HFF-Myc (cell line): ENCODE data around the gene CYP27A1.

Experiments
- DNase-seq: peaks from one replicate; pipeline ENCODE4 v3.0.0-alpha.2; 2011; ENCODE audit warnings: low read depth; ENCODE audit errors: extremely low read depth
- H3K4me3 ChIP-seq: replicated peaks from 2 replicates; pipeline ENCODE4 v1.5.1; 2011; ENCODE audit warnings: low read depth, mild to moderate bottlenecking, control low read depth, low read length
- CTCF ChIP-seq: IDR thresholded peaks from 2 replicates; pipeline ENCODE4 v1.5.1; 2012; ENCODE audit warnings: mild to moderate bottlenecking, low read depth, low read length, control low read depth; ENCODE audit errors: missing control alignments

CYP27A1 gene

DNA sequence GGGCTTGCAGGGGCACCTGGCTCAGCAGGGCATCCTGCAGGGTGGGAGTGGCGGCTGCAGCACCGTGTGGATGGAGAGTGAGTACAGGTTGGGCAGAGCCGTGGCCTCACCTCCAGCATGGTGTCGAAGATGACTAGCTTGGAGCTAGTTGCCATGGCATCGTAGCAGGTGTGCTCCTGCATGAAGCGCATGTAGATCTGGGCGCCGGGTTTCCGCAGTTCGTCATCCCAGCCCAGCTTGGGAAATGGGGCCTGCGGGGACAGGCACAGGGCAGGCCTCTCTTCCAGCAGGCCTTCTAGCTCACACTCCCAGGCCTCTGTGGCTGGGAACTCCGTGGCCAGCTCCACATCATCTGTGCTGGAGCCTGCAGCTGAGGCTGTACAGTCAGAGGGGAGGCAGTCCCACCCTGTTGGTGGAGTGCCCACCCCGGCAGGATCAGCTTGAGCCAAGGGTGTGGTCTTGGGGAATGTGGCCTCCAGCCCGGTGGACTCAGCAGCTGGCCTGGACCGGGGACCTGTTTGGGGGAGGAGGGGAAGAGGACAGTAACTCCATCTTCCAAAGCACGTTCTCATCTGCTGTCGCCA is 48.0 kb downstream of the CYP27A1 start:
- H3K4me3 ChIP-seq = no peak overlapping the region
- no peak for DNase-seq
- no peak for TF ChIP-seq CTCF

GRCh38 chr2:218830526-218831306 is 48.8 kb downstream of the CYP27A1 start:
- no peak for DNase-seq
- H3K4me3 ChIP-seq = no peak overlapping the region
- no peak for TF ChIP-seq CTCF

DNA sequence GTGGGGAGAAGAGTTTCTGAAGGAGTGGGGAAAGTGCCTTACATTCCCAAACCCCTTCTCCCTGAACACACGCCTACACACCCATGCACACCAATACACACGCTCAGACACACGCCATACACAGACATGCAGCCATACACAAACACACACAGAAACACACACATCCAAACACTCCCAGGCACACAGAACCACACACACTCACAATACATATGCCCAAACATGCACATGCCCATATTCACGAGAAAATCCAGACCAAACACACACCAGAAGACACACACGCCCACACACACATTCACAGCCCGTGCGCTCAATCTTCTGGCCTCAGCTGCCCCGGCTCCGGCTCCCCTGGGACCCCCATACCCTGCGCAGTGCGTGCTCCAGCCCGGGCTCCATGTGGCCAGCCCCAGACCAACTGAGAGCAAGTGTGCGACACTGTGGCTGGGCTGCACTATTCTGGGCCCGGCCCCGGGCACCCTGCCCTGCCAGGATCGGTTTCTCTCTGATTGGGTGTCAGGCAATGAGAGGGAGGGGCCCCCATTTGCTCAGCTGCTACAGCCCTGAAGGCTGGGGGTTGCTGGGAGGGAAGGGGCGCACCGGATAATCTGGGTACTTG is 49.5 kb downstream of the CYP27A1 start, which contains the start of gene PRKAG3:
Gene PRKAG3 (minus strand): TSS at position 426 of the 613 bp plus-strand sequence.
- no peak for DNase-seq
- H3K4me3 ChIP-seq = no peak within 1 kb of the TSS
- TF ChIP-seq CTCF = no peak

GRCh38 chr2:218832081-218832480 is 50.1 kb downstream of the CYP27A1 start:
- DNase-seq = no peak
- no peak for TF ChIP-seq CTCF
- H3K4me3 ChIP-seq = no peak overlapping the region

GRCh38 chr2:218832520-218832919 is 50.6 kb downstream of the CYP27A1 start:
- no peak for TF ChIP-seq CTCF
- H3K4me3 ChIP-seq = no peak overlapping the region
- DNase-seq = no peak

DNA sequence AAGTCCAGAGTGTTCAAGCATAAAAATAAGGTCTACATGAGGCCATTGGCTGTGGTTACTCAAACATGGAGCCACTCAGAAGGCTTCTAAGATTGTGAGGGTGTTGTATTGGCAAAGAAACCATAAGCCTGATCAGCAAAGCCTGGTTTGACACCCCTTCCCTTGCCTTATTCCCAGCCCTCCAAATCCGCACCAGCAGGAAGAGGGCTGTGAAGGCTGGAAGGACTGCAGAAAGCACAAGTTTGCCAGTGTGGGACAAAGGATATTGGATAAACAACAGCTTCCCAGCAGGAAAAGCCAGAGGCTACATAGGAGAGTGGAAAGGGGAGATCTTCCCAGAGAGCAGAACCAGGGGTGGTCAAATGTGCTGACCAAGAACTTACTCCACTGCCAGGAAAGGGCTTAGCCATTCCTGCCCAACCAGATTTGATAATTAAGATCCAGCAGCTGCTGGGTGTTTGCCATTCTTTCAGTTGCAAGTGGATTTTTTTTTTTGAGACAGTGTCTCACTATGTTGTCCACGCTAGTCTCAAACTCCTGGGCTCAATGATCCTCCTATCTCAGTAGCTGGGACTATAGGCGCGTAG is 51.2 kb downstream of the CYP27A1 start:
- no peak for DNase-seq
- no peak overlapping the region for H3K4me3 ChIP-seq
- no peak for TF ChIP-seq CTCF
